GM20431 (cell line): ENCODE data around the gene NBAS.

ENCODE experiments used
- in situ Hi-C: fragments of 300-500 bp; cut with MseI, MboI; formaldehyde crosslinking; loops from one replicate; pipeline ENCODE4 v1.15.0; 2020; ENCODE audit warnings: low sequenced_read_pairs; ENCODE audit not compliant: unreplicated experiment

Gene NBAS

DNA sequence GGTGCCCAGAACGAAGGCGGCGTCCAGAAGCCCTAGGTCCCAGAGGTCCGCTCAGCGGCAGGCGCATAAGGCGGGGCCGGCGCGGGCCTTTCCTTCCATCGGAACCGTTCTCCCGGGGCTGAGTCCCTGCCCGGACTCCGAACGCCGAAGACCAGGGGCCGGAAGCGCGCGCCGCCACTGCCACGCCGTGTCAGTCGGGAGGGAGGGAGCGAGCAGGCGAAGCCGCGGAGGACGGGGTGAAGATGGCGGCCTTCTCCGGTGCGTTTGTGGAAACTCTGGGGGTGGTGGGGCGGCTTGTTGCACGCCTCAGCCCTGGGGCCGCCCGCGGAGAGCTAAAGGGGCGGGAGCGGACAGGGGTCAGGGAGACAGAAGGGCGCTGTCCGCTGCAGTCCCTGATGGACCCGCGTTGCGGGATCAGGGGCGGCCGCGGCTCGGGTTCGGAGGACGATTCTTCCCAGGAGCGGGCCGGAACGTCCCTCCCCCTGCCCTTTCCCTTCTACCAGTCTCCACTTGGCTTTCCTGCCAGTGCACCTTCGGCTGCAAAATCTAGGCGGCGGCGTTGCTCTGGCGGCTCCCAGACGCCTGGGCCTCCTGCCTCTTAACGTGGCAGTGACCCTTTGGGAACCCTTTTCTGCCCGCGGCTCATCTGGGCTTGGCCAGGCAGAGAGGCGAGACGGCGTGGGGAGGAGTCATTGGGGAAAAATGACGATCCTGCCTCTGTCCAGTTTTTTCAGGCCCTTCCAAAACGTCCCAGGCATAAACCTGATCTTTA is 30.7 kb upstream of the NBAS start, which contains the start of gene DDX1:
Gene DDX1 (plus strand): TSS at position 177 of the 772 bp plus-strand sequence. CDS start 66 bp downstream, at position 243.
- in situ Hi-C loops = no loop called here

DNA sequence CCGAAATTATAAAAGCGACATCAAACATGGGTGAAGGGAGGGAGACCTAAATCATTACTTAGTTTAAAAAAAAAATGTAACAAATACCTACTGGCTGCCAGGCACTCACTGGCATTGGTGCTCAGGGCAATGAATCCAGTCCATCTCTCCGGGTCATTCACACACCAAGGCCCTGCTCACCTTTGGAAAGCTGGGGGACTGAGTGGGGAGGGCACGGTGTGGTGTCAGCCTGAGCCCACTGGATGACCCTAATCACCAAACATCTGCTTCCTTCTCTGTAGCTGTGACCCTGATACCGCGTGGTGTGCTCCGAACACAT is 30.2 kb upstream of the NBAS start:
- in situ Hi-C loops = no loop called here

DNA sequence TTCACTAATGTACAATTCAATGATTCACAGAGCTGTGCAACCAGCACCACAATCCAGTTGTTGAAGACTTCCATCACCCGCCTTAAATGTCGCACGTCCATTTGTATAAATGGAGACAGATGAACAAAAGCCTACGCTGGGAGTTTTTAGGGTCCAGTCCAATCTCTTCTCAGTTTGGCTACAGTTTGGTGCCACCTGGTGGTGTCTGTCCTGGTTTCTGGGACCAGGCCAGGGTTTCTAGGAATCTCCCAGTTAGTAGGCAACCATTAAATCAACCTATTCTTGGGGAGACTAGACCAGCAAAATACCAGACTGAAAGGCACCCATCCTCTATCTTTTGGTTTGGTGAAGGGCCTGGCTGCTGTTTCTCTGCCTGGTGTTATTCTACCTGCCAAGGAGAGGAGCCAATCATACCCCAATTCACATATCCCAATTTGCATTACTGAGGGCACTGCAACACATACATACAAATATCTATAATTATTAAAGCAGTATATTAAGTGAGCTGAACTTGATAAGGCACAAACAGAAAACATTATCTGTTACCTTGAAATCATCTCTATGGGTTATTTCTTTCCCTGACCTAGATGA is 27.3 kb upstream of the NBAS start:
- in situ Hi-C loops = no loop called here

DNA sequence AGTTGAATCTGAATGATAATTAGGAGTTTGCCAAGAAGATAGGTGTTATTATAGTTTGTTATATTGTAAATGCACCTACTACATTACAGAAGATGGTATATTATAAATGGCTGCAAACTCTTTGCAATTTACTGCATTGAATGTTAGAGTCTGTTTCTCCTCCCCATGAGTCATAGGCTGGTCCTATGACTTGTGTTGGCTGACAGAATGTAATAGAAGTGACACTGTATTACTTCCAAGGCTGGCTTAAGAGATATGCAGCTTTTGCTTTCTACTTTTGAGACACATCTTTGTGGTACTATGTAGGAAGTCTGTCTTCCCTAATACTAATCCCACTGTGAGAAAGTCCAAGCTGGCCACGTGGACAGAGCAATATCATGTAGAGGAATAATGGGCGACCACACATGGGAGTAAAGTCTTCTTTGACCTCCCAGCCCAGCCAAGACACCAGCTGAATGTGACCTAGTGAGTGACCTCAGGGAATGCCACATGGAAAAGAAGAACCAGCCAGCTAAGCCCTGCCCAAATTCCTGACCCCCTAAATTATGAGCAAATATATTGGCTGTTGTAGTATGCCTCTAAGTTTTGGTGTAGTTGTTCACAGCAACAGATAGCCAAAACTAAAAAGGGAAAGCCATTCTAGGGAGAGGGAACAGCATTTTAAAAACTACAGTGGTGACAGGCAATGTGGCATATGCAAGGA is 23.8 kb upstream of the NBAS start:
- in situ Hi-C loops = no loop called here

DNA sequence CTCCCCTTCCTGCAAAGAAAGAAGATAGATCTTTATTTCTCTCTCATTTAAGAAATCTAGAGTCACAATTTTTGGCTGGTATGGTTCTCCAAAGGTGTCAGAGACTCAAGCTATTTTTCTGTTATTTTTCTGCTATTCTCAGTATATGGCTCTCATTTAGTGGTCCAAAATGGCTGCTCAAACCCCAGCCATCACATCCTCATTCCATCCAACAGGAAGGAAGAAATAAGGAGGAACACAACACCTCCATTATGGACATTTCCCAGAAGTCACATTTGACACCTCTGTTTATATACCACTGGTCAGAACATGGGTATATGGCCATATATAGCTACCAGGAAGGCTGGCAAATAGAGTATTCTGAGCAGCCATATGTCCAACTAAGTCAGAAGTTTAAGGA is 23.2 kb upstream of the NBAS start:
- in situ Hi-C loops = no loop called here

DNA sequence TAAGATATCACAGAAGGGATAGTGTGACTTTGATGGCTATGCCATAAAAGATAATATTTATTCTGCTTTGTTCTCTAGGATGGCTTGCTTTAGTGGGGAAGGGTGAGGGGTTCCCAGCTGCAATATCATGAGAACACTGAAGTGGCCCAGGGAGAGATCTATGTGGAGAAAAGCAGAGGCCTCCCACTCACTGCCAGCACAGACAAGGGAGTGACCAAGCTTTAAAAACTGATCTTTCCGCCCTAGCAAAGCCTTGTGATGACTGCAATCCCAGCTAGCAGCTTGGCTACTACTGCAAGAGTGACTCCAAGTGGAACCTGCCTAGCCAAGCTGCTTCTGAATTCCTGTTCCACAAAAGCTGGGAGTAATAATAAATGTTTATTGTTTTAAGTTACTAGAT is 22.7 kb upstream of the NBAS start:
- in situ Hi-C loops = no loop called here

DNA sequence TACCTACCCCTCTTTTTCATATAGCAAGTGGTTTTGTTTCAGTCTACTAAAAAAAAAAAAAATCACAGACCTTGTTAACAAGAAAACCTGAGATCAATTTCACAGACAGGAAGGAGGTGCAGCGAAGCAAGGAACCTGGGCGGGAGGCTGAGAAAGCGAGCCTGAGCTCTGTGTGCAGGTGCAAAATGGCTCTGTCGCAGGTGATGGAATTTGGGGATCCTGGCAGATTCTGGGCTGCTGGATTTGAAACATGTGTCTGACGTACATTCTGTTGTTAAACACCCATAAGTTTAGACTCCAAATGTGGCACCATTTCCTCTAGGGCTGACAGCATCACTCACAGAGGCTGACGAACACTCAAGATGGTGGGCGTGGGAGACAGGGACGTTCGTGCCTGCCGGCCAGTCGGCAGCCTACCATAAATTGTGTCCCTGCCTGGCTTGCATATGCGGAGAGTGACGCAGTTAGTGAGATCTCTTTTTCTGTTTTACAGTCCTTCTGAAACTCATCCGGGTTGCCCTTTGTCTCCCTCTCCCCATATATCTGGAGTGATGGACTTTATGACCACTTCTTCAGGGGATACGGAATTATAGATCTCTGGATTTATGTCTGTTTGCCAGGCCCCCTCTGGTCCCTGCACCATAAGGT is 21.7 kb upstream of the NBAS start:
- in situ Hi-C loops = no loop called here

DNA sequence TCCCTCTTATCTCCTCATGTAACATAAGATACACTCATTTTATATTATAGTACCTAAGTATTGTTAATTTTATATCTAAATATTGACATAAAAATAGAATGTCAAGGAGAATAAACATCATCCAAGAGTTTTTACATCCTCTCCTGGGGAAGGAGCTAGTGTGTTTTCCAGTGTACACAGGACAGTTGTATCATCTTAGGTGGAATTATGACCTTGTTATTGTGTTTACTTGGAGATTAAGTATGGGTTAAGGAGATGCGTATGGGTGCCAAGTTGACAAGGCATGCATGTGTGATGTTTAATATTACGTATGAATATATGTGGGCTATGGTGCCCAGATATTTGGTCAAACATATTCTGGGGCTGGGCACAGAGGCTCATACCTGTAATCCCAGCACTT is 19.3 kb upstream of the NBAS start:
- in situ Hi-C loops = no loop called here

DNA sequence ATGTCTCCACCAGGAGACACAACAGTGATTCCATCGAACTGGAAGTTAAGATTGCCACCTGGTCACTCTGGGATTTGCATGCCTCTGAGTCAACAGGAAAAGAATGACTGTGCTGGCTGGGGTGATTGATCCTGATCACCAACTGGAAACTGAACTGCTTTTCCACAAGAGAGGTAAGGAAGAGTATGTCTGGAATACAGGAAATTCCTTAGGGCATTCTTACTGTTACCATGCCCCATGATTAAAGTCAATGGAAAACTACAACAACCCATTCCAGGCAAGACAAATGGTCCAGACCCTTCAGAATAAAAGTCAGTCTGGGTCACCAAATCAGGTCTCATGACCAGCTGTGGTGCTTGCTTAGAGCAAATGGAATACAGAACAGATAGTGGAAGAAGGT is 18.5 kb upstream of the NBAS start:
- in situ Hi-C loops = no loop called here

DNA sequence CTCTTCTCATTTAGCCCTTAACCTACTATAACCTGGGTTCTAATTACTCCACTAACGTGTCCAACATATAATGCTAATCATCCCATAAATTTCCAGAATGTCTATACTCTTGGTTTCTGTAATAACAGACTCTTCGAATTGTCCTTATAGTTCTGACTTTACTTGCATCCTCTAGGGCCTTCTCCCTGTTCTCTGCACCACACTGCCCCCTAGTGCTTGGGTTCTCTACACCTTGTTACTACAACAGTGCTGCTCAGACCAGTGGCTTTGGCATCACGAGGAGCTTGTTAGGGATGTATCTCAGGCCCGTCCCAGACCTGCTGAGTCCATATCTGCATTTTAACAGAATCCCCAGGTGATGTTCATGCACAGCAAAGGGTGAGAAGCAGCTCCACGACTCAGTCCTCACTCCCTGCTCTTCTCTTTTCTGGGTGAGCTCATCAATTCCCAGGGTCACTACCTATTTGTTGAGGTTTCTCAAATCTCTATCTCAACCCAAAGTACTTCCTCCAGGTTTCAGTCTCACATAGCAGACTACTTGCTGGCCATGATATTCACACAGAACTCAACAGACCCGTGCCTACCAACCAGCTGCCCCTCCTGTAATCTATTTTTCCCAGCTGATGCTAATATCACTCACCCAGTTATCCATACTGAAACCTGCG is 16.1 kb upstream of the NBAS start:
- in situ Hi-C loops = no loop called here

DNA sequence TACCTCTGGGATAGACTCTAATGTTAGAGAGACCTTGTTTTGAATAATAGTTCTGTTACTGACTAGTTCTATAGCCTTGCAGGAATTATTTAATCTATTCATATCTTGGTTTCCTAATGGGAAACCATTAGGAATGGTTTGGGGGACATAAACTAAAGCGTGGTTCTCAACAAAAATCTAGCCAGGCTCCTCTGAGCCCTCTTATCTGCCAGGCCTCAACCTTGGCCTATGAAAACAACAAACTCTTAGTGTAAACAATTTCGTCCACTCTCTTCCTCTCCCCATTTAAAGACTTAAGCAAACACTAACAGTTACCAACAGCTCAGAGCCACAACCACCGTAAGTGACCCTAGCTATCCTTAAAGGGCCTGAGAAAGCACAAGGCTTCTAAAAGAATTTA is 10.6 kb upstream of the NBAS start:
- in situ Hi-C loops = no loop called here

DNA sequence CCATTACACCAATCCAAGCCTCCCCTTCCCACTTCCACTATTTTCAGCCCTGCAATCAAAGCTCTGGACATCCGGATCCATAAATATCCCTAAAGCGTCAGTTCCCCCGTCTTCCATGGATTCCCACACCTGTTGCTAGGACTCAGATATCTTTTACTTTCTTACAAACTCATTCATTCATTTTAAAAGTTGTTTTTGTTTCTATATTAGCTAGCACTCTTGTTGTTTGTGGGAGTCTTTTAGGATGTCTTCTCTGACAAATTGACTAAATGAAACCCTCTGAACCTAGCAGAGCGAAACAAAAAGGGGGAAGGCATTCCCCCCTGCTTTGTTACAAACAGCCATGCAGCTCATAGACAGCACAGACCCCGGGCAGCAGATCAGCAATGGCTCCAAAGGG is 9.0 kb upstream of the NBAS start:
- in situ Hi-C loops = no loop called here

DNA sequence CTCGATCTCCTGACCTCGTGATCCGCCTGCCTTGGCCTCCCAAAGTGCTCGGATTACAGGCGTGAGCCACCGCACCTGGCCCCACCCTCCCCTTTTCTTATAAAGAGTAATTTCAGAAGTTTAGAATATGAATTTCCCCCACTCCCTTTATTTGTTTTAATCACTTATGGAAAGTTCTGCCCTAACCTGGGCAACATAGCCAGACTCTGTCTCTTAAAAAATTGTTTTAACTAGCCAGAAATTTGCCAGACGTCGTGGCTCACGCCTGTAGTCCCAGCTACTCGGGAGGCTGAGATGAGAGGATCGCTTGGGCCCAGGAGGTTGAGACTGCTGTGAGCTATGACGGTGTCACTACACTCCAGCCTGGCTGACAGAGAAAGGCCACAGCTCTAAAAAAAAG is 7.7 kb upstream of the NBAS start:
- in situ Hi-C loops = no loop called here

DNA sequence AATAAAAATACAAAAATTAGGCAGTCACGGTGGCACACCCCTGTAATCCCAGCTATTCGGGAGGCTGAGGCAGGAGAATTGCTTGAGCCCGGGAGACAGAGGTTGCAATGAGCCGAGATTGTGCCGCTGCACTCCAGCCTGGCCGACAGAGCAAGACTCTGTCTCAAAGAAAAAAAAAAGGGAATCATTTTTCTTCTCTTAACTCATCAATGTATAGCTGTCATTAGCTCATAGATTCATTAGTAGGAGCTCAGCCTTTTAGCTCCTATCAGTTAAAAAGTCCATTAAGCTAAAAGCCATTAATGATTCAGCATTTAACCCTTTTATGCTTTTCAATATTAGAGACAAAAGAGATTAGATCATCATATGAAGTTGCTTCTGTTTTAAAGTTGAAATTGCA is 5.8 kb upstream of the NBAS start:
- in situ Hi-C loops = no loop called here

DNA sequence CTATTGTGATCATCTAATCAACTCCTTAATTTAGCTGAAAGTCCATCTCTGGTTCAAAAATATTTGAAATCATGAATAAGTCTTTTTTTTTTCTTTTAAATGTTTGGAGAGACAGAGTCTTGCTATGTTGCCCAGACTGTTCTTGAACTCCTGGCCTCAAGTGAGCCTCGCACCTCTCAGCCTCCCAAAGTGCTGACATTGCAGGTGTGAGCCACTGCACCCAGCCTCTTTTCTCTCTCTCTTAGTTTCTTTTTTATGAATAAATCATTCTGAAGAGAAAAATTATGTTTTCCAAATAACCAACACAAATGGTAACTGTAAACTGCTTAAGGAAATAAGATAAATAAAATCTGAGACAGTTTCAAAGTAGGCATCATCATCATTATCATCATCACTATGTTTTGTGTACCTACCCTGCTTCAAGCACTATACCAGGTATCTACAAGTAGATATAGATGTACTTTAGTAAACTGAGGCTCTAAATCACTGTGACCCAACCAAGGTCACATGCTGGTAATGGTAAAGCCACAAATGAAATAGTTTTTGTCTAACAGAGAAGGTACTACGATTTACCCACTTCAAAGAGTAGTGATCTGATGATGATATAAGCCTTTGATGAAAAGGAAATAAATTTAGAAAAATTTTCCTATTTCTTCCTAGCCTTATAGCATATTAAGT is 5.0 kb upstream of the NBAS start:
- in situ Hi-C loops = no loop called here

DNA sequence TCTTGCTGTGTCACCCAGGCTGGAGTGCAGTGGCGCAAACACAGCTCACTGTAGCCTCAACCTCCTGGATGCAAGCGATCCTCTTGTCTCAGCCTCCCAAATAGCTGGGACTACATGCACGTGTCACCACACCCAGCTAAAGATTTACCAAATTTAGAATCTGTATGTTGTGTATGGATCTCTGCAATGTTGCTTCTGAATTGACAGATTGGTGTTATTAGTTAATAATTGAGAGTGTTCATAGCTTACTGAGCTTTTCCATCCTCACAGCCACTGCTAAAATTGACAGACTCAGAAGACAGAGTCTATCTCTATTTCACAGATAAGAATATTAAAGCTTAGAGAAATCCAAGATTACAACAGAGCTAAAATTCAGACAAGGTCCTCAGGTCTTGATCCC is 4.3 kb upstream of the NBAS start:
- in situ Hi-C loops = no loop called here

DNA sequence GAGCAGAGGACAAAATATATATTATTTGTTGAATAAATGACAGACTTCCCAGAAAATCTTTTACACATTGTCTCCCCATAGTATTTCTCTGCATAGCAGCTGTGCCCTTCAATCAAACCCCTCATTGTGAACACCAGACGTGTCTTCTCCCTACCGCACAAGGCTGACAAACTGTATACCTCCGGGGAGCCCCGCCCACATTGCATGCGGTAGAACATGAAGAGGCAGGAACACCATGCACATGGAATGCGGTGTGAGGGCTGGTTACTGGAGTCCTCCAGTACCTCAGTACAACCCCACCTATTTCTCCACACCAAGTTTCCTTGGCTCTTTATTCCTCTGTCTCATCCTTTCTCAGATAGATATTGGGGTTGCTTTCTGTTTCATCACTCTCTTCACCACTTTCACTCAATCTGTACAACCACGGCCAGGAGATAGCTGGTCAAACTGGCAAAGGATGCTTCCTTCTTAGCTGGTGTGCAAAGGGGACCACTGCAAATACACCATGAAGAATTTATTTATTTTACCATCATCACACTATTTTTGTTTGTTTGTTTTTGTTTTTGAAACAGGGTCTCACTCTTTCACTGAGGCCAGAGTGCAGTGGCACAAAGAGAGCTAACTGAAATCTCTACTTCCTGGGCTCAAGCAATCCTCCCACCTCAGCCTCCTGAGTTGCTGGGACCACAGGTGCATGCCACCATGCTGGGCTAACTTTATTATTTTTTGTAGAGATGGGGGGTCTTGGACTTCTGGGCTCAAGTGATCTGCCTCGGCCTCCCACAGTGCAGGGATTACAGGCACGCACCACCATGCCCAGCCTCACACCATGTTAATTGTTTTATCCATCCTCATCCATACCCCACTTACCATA is 2.3 kb upstream of the NBAS start:
- in situ Hi-C loops = no loop called here

DNA sequence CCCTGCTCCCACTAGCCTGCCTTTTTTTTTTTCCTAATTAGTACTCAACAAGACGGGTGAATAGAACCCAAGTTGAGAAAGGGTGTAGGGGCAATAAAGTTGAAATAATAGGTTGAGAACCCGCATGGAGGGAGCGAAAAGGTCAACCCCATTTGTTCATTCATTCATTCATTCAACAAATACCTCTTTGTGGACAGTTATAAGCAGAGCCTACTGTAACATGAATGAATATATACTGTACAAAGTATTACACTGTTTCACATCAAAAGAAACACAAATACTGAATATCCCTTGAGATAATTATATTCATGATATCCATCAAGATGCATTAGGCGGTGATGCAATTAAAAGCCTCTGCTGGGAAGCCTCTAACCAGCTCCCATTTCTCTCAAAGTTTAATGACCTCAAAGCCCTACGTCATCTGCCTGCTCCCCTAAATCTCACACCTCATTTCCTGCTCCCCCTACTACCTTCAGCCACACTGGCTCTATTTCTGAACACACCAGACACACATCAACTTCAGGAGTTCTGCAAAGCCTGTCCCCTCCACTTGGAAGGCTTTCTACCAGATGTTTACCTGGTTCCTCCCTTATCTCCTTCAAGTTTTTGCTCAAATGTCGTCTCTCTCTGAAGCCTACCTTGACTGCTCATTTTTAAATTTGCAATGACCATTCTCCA is 1.4 kb upstream of the NBAS start:
- in situ Hi-C loops = no loop called here
